K562 (cell line): Measurements from ENCODE around the gene CBX3. TPM values are rescaled to one million over a fixed set of nuclear protein-coding genes. Genes with fewer than 3 reads are reported as not detected.

ENCODE experiments used
- CBX1 ChIP-seq: sonication (generic); IDR thresholded peaks from 2 replicates; pipeline ENCODE4 v1.6.1; 2016; ENCODE audit warnings: antibody characterized with exemption, low read depth, mild to moderate bottlenecking
- FOXA3 ChIP-seq, 2 experiments: fragments of 450-650 bp in 1 of 2; sonication (generic) in 1 of 2; formaldehyde crosslinking; IDR thresholded peaks in 1 of 2; conservative IDR thresholded peaks in 1 of 2; 2 replicates each; pipeline versions ENCODE4 v1.4.0 to v1.8.0; 2020 to 2022; ENCODE audit warnings: mild to moderate bottlenecking in 2 of 2, missing genetic modification reagents in 1 of 2
- GATAD2B ChIP-seq: fragments of 450-650 bp; IDR thresholded peaks from 2 replicates; pipeline ENCODE4 v1.6.1; 2017; ENCODE audit warnings: mild to moderate bottlenecking, borderline replicate concordance
- GTF2E2 ChIP-seq: fragments of 200-800 bp; sonication (Bioruptor generic); IDR thresholded peaks from 2 replicates; pipeline ENCODE4 v1.6.1; 2016; ENCODE audit warnings: missing genetic modification characterization, missing compliant biosample characterization
- HNRNPK ChIP-seq: fragments of 200-400 bp; formaldehyde crosslinking; IDR thresholded peaks from one replicate; pipeline ENCODE4 v1.6.1; 2018; ENCODE audit warnings: mild to moderate bottlenecking, low read depth, low read length; ENCODE audit not compliant: poor library complexity, severe bottlenecking
- ILK ChIP-seq: fragments of 450-650 bp; IDR thresholded peaks from 2 replicates; pipeline ENCODE4 v1.6.1; 2016; ENCODE audit warnings: missing genetic modification characterization, low read depth, mild to moderate bottlenecking, missing compliant biosample characterization, moderate library complexity, borderline replicate concordance
- LCOR ChIP-seq: sonication (generic); formaldehyde crosslinking; IDR thresholded peaks from 2 replicates; pipeline ENCODE4 v1.8.0; 2022; ENCODE audit warnings: mild to moderate bottlenecking, missing genetic modification reagents
- NRF1 ChIP-seq, 2 experiments: fragments of 450-650 bp; IDR thresholded peaks in 1 of 2; conservative IDR thresholded peaks in 1 of 2; 2 replicates each; pipeline ENCODE4 v1.6.1; 2014; ENCODE audit warnings: mild to moderate bottlenecking in 2 of 2
- RBM39 ChIP-seq: fragments of 200-400 bp; formaldehyde crosslinking; optimal IDR thresholded peaks from 2 replicates; pipeline ENCODE3; 2018; ENCODE audit warnings: low read depth, low read length
- SMAD1 ChIP-seq: fragments of 150-350 bp; IDR thresholded peaks from 2 replicates; pipeline ENCODE4 v1.6.1; 2014; ENCODE audit warnings: low read length, low read depth; ENCODE audit not compliant: partially characterized antibody
- SMC3 ChIP-seq: conservative IDR thresholded peaks from 2 replicates; pipeline ENCODE4 v1.6.1; 2011; ENCODE audit warnings: low read depth, low read length, improper control_type of control experiment; ENCODE audit not compliant: insufficient read depth
- ZBED1 ChIP-seq: IDR thresholded peaks from 2 replicates; pipeline ENCODE4 v1.6.1; 2014
- ZNF146 ChIP-seq: IDR thresholded peaks from one replicate; pipeline ENCODE4 v1.6.1; 2018; ENCODE audit warnings: missing compliant biosample characterization; ENCODE audit not compliant: unreplicated experiment
- polyA plus RNA-seq, 8 experiments: library from polyadenylated mRNA; depleted of rRNA in 4 of 8; stranded (reverse) in 5 of 8; unstranded in 3 of 8; fragments of >200 nt; fragmentation: Nextera tagmentation in 2 of 8; fragmentation: Illumina TruSeq in 1 of 8; extraction: Ambion mirVana in 2 of 8; extraction: Trizol in 1 of 8; gene quantifications; 2 replicates each; pipeline versions ENCODE4 v1.2.1 to v1.2.3, GENCODE V29; 2011 to 2014; ENCODE audit warnings: inconsistent platforms in 1 of 8, missing spikeins in 1 of 8
- total RNA-seq, 7 experiments: library from RNA; depleted of rRNA in 6 of 7; stranded (reverse); fragments of >200 nt in 6 of 7; fragmentation: Illumina TruSeq in 2 of 7; extraction: Trizol in 2 of 7; gene quantifications; 2 replicates each; pipeline versions ENCODE4 v1.2.1 to v1.2.3, GENCODE V29; 2011 to 2021; ENCODE audit warnings: low replicate concordance in 1 of 7
- TF ChIP-seq, protein P1 (sequence below): sonication (generic); formaldehyde crosslinking; IDR thresholded peaks from 2 replicates; pipeline ENCODE4 v1.8.0; 2022; ENCODE audit warnings: mild to moderate bottlenecking, missing genetic modification reagents
- TF ChIP-seq, protein P2 (sequence below): fragments of 450-650 bp; formaldehyde crosslinking; IDR thresholded peaks from 2 replicates; pipeline ENCODE4 v1.4.0; 2020; ENCODE audit warnings: mild to moderate bottlenecking
- TF ChIP-seq, protein P3 (sequence below): conservative IDR thresholded peaks from 2 replicates; pipeline ENCODE4 v1.6.1; 2011; ENCODE audit warnings: low read depth, mild to moderate bottlenecking, low read length; ENCODE audit not compliant: control insufficient read depth
- TF ChIP-seq, protein P4 (sequence below): fragments of 450-650 bp; IDR thresholded peaks from 2 replicates; pipeline ENCODE4 v1.7.0; 2016; ENCODE audit warnings: borderline replicate concordance

Gene CBX3
- total and polyA plus RNA-seq, 9 of the 15 experiments (the other 6 are each of a cell fraction or from before 2014, with no cell fraction given): 198 to 413 (median 328) TPM

DNA sequence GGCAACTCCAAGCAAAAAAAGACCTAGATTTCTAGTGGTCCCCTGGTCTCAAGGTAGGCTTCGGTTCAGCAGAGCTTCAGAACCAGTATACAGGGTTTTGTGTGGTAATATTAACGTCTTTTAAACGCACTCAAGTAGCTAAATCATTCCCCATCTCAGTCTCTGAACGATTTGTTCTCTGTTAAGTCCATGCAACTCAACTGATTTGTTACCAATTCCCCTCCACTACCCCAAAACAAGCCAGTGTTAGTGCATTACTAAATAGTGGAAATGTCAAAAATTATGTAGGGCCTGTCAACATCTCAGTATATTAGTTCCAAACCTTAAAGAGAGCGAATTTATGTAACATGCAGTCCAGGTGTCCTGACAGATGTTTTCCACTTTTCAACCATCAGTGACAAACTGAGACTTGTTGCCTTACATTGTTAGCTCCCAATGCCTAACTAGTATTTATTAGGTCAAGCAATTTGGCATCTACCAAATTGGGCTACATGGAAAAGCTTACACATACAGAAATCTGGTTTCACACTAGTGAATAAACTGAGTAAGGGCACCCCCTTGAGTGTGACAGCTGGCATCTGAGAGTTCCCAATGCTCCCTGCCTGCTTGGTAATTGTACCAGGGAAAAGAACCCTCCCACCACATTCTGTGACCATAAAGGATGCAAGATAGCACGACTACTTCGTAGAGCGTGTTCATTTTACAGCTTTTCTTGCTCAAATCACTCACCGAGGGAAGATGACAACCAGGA lies 13.2 kb upstream of the CBX3 start (continued):
- TF ChIP-seq, protein P1, sequence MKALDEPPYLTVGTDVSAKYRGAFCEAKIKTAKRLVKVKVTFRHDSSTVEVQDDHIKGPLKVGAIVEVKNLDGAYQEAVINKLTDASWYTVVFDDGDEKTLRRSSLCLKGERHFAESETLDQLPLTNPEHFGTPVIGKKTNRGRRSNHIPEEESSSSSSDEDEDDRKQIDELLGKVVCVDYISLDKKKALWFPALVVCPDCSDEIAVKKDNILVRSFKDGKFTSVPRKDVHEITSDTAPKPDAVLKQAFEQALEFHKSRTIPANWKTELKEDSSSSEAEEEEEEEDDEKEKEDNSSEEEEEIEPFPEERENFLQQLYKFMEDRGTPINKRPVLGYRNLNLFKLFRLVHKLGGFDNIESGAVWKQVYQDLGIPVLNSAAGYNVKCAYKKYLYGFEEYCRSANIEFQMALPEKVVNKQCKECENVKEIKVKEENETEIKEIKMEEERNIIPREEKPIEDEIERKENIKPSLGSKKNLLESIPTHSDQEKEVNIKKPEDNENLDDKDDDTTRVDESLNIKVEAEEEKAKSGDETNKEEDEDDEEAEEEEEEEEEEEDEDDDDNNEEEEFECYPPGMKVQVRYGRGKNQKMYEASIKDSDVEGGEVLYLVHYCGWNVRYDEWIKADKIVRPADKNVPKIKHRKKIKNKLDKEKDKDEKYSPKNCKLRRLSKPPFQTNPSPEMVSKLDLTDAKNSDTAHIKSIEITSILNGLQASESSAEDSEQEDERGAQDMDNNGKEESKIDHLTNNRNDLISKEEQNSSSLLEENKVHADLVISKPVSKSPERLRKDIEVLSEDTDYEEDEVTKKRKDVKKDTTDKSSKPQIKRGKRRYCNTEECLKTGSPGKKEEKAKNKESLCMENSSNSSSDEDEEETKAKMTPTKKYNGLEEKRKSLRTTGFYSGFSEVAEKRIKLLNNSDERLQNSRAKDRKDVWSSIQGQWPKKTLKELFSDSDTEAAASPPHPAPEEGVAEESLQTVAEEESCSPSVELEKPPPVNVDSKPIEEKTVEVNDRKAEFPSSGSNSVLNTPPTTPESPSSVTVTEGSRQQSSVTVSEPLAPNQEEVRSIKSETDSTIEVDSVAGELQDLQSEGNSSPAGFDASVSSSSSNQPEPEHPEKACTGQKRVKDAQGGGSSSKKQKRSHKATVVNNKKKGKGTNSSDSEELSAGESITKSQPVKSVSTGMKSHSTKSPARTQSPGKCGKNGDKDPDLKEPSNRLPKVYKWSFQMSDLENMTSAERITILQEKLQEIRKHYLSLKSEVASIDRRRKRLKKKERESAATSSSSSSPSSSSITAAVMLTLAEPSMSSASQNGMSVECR (CRISPR knock-in tag): no peak
- TF ChIP-seq ILK (no peak), GATAD2B (no peak), CBX1 (no peak), HNRNPK (no peak), FOXA3 (CRISPR knock-in tag; conservative IDR thresholded peaks at IDR 0.05 in 1 of 2, IDR thresholded peaks at IDR 0.05 in 1 of 2) (no peak), SMC3 (no peak), SMAD1 (no peak), LCOR (CRISPR knock-in tag) (no peak; the same call in 1 of the 2 replicates), ZBED1 (no peak; the same call in none of the 2 replicates), RBM39 (no peak), ZNF146 (no peak), GTF2E2 (tag) (no peak), NRF1 (conservative IDR thresholded peaks at IDR 0.05 in 1 of 2, IDR thresholded peaks at IDR 0.05 in 1 of 2) (no peak)
- TF ChIP-seq, protein P2, sequence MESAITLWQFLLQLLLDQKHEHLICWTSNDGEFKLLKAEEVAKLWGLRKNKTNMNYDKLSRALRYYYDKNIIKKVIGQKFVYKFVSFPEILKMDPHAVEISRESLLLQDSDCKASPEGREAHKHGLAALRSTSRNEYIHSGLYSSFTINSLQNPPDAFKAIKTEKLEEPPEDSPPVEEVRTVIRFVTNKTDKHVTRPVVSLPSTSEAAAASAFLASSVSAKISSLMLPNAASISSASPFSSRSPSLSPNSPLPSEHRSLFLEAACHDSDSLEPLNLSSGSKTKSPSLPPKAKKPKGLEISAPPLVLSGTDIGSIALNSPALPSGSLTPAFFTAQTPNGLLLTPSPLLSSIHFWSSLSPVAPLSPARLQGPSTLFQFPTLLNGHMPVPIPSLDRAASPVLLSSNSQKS (CRISPR knock-in tag): no peak
- TF ChIP-seq, protein P3, sequence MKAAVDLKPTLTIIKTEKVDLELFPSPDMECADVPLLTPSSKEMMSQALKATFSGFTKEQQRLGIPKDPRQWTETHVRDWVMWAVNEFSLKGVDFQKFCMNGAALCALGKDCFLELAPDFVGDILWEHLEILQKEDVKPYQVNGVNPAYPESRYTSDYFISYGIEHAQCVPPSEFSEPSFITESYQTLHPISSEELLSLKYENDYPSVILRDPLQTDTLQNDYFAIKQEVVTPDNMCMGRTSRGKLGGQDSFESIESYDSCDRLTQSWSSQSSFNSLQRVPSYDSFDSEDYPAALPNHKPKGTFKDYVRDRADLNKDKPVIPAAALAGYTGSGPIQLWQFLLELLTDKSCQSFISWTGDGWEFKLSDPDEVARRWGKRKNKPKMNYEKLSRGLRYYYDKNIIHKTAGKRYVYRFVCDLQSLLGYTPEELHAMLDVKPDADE: no peak
- TF ChIP-seq, protein P4, sequence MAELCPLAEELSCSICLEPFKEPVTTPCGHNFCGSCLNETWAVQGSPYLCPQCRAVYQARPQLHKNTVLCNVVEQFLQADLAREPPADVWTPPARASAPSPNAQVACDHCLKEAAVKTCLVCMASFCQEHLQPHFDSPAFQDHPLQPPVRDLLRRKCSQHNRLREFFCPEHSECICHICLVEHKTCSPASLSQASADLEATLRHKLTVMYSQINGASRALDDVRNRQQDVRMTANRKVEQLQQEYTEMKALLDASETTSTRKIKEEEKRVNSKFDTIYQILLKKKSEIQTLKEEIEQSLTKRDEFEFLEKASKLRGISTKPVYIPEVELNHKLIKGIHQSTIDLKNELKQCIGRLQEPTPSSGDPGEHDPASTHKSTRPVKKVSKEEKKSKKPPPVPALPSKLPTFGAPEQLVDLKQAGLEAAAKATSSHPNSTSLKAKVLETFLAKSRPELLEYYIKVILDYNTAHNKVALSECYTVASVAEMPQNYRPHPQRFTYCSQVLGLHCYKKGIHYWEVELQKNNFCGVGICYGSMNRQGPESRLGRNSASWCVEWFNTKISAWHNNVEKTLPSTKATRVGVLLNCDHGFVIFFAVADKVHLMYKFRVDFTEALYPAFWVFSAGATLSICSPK: no peak
